ENCODE measurements around the gene SKOR2. TPM values are rescaled to one million over a fixed set of nuclear protein-coding genes. Genes with fewer than 3 reads are reported as not detected.

SKOR2 gene
- total and polyA plus RNA-seq, 2 of the 13 experiments (the other 11 are each of a cell fraction or from before 2014, with no cell fraction given) = not detected

GRCh38 chr18:47174545-47175116, 76.8 kb downstream of the SKOR2 start:
- no TSS peak for BruUV-seq (replicated peaks)
- peaks cover 1 to 9% of the 10 kb centered on the region in 2 experiments; a peak in 1 of 5 replicates for H3K36me3 ChIP-seq (replicated peaks in 1 of 2; ENCODE audit: control insufficient read depth in 1 of 2, insufficient read depth in 2 of 2, low read length in 2 of 2)
- no peak for TF ChIP-seq ZNF850 (CRISPR knock-in tag; conservative IDR thresholded peaks at IDR 0.05)
- 0 out of 2 replicates have a peak, but pooled peaks have one; percentile 22 for TF ChIP-seq ZSCAN30 (CRISPR knock-in tag; IDR thresholded peaks at IDR 0.05)
- TF ChIP-seq SIX4 (CRISPR knock-in tag; IDR thresholded peaks at IDR 0.05) = peak; percentile 45; the same call in 1 of the 2 replicates
- TF ChIP-seq SIX1 (CRISPR knock-in tag; IDR thresholded peaks at IDR 0.05; ENCODE audit: borderline replicate concordance) = peak; percentile 87; the same call in 1 of the 2 replicates
- TF ChIP-seq NR0B2 (CRISPR knock-in tag; IDR thresholded peaks at IDR 0.05) = no peak
- TF ChIP-seq SRSF9 (IDR thresholded peaks at IDR 0.05; ENCODE audit: borderline replicate concordance, insufficient read depth, low read depth, low read length, poor library complexity, severe bottlenecking) = no peak
- H3K4me3 ChIP-seq (replicated peaks in 1 of 3; ENCODE audit: insufficient read depth in 1 of 3, low read depth in 2 of 3, low read length in 3 of 3) = peak overlapping the region; percentile 85 to 97 (median 88); a peak in 5 of 6 replicates
- ChIA-PET CTCF (ENCODE audit: low intra/inter-chr PET ratio, low total read pairs) (no interaction called here), POLR2A (interaction anchor here (0.7 to 1.0 kb wide), 3 partner anchors 9 to 24 kb away, joined by 3 read pairs; partner anchors contain the start of gene HDHD2)
- H3K9me3 ChIP-seq (ENCODE audit: low read length) = no peaks in the 10 kb centered on the region
- 72% methylated on average over 13 of the region's 13 CpGs for WGBS (ENCODE audit: low lambda C conversion rate)
- no peak overlapping the region for H2AFZ ChIP-seq (ENCODE audit: low read length)
- 0 out of 5 replicates have a peak, but pooled peaks cover 0 to 2% of the 10 kb centered on the region in 2 experiments for H3K27me3 ChIP-seq (ENCODE audit: control insufficient read depth in 1 of 2, insufficient read depth in 2 of 2, low read length in 2 of 2)
- no peak for FAIRE-seq
- peak overlapping the region; percentile 96 for H3K9ac ChIP-seq (ENCODE audit: insufficient read depth, low read depth, low read length)
- H3K4me2 ChIP-seq (ENCODE audit: low read depth, low read length) = peak overlapping the region; percentile 77
- DNase-seq (ENCODE audit: low spot score) = no peak
- H4K20me1 ChIP-seq (ENCODE audit: insufficient read depth, low read length) = peaks cover 14% of the 10 kb centered on the region
- intact Hi-C loops (cut with micrococcal nuclease; ENCODE audit: unreplicated experiment) = loop anchor here (1.0 kb wide), 1 partner anchor 24 kb away; the partner anchor contains the start of gene HDHD2
- peaks cover 30% of the 10 kb centered on the region for H3K4me1 ChIP-seq (ENCODE audit: insufficient read depth, low read length)
- peaks cover 61% of the 10 kb centered on the region for H3K79me2 ChIP-seq (ENCODE audit: insufficient read depth, low read length)
- no peak for ATAC-seq
- in situ Hi-C loops (cut with HindIII; ENCODE audit: extremely low pct_ligation_motif_present, low pct_unique_long_range_greater_than_20kb) = no loop called here
- no peak overlapping the region for H3K27ac ChIP-seq (ENCODE audit: extremely low read length, insufficient read depth, low read length)

- FAIRE-seq (no peak), DNase-seq (ENCODE audit: low spot score) (no peak), ATAC-seq (no peak)
- Histone ChIP-seq H3K36me3 (replicated peaks in 1 of 2; ENCODE audit: control insufficient read depth in 1 of 2, insufficient read depth in 2 of 2, low read length in 2 of 2) (peaks cover 1 to 9% of the 10 kb centered on the region in 2 experiments; a peak in 1 of 5 replicates), H3K4me3 (replicated peaks in 1 of 3; ENCODE audit: insufficient read depth in 1 of 3, low read depth in 2 of 3, low read length in 3 of 3) (no peak overlapping the region), H3K27ac (ENCODE audit: extremely low read length, insufficient read depth, low read length) (no peak overlapping the region), H2AFZ (ENCODE audit: low read length) (no peak overlapping the region), H3K27me3 (ENCODE audit: control insufficient read depth in 1 of 2, insufficient read depth in 2 of 2, low read length in 2 of 2) (0 out of 5 replicates have a peak, but pooled peaks cover 0 to 1% of the 10 kb centered on the region in 2 experiments), H3K9me3 (ENCODE audit: low read length) (no peaks in the 10 kb centered on the region), H3K4me2 (ENCODE audit: low read depth, low read length) (no peak overlapping the region), H3K4me1 (ENCODE audit: insufficient read depth, low read length) (peaks cover 30% of the 10 kb centered on the region), H3K9ac (ENCODE audit: insufficient read depth, low read depth, low read length) (no peak overlapping the region), H4K20me1 (ENCODE audit: insufficient read depth, low read length) (peaks cover 19% of the 10 kb centered on the region), H3K79me2 (ENCODE audit: insufficient read depth, low read length) (peaks cover 79% of the 10 kb centered on the region)
- intact Hi-C loops (cut with micrococcal nuclease; ENCODE audit: unreplicated experiment) (no loop called here), in situ Hi-C loops (cut with HindIII; ENCODE audit: extremely low pct_ligation_motif_present, low pct_unique_long_range_greater_than_20kb) (no loop called here)
- CTCF ChIA-PET (ENCODE audit: low intra/inter-chr PET ratio, low total read pairs) = no interaction called here
- no TSS peak for BruUV-seq (replicated peaks)
- POLR2A ChIA-PET = no interaction called here
- WGBS (ENCODE audit: low lambda C conversion rate) = 98% methylated on average over 2 of the region's 2 CpGs
- TF ChIP-seq NR2F1 (CRISPR knock-in tag; IDR thresholded peaks at IDR 0.05) (no peak), HIC2 (CRISPR knock-in tag; IDR thresholded peaks at IDR 0.05; ENCODE audit: low read depth) (no peak), MYC (CRISPR knock-in tag; IDR thresholded peaks at IDR 0.05; ENCODE audit: borderline replicate concordance) (no peak), ZNF234 (CRISPR knock-in tag; conservative IDR thresholded peaks at IDR 0.05) (no peak), ZNF567 (CRISPR knock-in tag; IDR thresholded peaks at IDR 0.05; ENCODE audit: borderline replicate concordance) (no peak), ZNF225 (CRISPR knock-in tag; IDR thresholded peaks at IDR 0.05) (no peak)
Observed at GRCh38 chr18:47172476-47172875, 79.0 kb downstream of the SKOR2 start.

All from HepG2 (cell line).